Measurements from ENCODE around the gene CDPF1. TPM values are rescaled to one million over a fixed set of nuclear protein-coding genes. Genes with fewer than 3 reads are reported as not detected.

Gene CDPF1
- total RNA-seq, 5 donors from 2014 or later (not counting 1 experiment from before 2014, with no cell fraction given) = 5.8 to 15.3 (median 11.5) TPM

GRCh38 chr22:46247443-46247975, 2.6 kb downstream of the CDPF1 start:
- Histone ChIP-seq H3K27ac (ENCODE audit: low read length) (no peak overlapping the region), H3K4me3 (ENCODE audit: control insufficient read depth in 1 of 2, extremely low read depth in 1 of 2, low read length in 1 of 2) (no peak overlapping the region), H3K36me3 (ENCODE audit: control insufficient read depth in 2 of 2, extremely low read depth in 1 of 2, insufficient read depth in 1 of 2, low read length in 1 of 2) (peaks cover 6 to 26% of the 10 kb centered on the region in 2 donors), H3K4me1 (ENCODE audit: control insufficient read depth in 1 of 2, extremely low read depth in 1 of 2, insufficient read depth in 2 of 2, low read length in 2 of 2) (peaks cover 2 to 26% of the 10 kb centered on the region in 2 experiments), H3K27me3 (replicated peaks in 1 of 2; ENCODE audit: control insufficient read depth in 2 of 2, extremely low read depth in 1 of 2, insufficient read depth in 2 of 2, low read length in 1 of 2) (no peaks in the 10 kb centered on the region), H3K9me3 (no peaks in the 10 kb centered on the region)
- ATAC-seq (replicated peaks in 1 of 4) (no peak), DNase-seq (no peak)
- whole genome bisulfite sequencing (ENCODE audit: insufficient coverage) = 100% methylated on average over 2 of the region's 2 CpGs
- no peaks in the 10 kb centered on the region for H3K27me3 Mint-ChIP-seq
- peaks cover 9% of the 10 kb centered on the region for H3K36me3 Mint-ChIP-seq
- H3K4me1 Mint-ChIP-seq = peaks cover 24 to 36% (median 24%) of the 10 kb centered on the region in 3 donors
- ChIA-PET POLR2A (no interaction called here), CTCF (no interaction called here)
- H3K27ac Mint-ChIP-seq = no peak overlapping the region
- H3K4me3 Mint-ChIP-seq = no peak overlapping the region
- no peaks in the 10 kb centered on the region for H3K9me3 Mint-ChIP-seq

GRCh38 chr22:46246178-46246577, 3.9 kb downstream of the CDPF1 start:
- Histone ChIP-seq H3K36me3 (ENCODE audit: control insufficient read depth in 2 of 2, extremely low read depth in 1 of 2, insufficient read depth in 1 of 2, low read length in 1 of 2) (peaks cover 6 to 26% of the 10 kb centered on the region in 2 donors), H3K27me3 (replicated peaks in 1 of 2; ENCODE audit: control insufficient read depth in 2 of 2, extremely low read depth in 1 of 2, insufficient read depth in 2 of 2, low read length in 1 of 2) (no peaks in the 10 kb centered on the region), H3K4me3 (ENCODE audit: control insufficient read depth in 1 of 2, extremely low read depth in 1 of 2, low read length in 1 of 2) (no peak overlapping the region), H3K4me1 (ENCODE audit: control insufficient read depth in 1 of 2, extremely low read depth in 1 of 2, insufficient read depth in 2 of 2, low read length in 2 of 2) (peaks cover under 1 to 24% of the 10 kb centered on the region in 2 experiments), H3K9me3 (no peaks in the 10 kb centered on the region), H3K27ac (ENCODE audit: low read length) (no peak overlapping the region)
- DNase-seq = no peak
- H3K27ac Mint-ChIP-seq = no peak overlapping the region
- no peaks in the 10 kb centered on the region for H3K27me3 Mint-ChIP-seq
- 97% methylated on average over 8 of the region's 10 CpGs for WGBS (ENCODE audit: insufficient coverage)
- peaks cover 9% of the 10 kb centered on the region for H3K36me3 Mint-ChIP-seq
- no peak for ATAC-seq (replicated peaks in 1 of 4)
- H3K4me1 Mint-ChIP-seq = peaks cover 13 to 28% (median 14%) of the 10 kb centered on the region in 3 donors
- no peak overlapping the region for H3K4me3 Mint-ChIP-seq
- POLR2A ChIA-PET = no interaction called here
- H3K9me3 Mint-ChIP-seq = no peaks in the 10 kb centered on the region
- CTCF ChIA-PET = no interaction called here

- H3K36me3 Mint-ChIP-seq = peaks cover 9% of the 10 kb centered on the region
- H3K9me3 ChIP-seq = no peaks in the 10 kb centered on the region
- no peak for DNase-seq
- WGBS (ENCODE audit: insufficient coverage) = 96% methylated on average over 13 of the region's 16 CpGs
- H3K27ac Mint-ChIP-seq = no peak overlapping the region
- H3K9me3 Mint-ChIP-seq = no peaks in the 10 kb centered on the region
- no peaks in the 10 kb centered on the region for H3K27me3 Mint-ChIP-seq
- POLR2A ChIA-PET = no interaction called here
- H3K27me3 ChIP-seq (replicated peaks in 1 of 2; ENCODE audit: control insufficient read depth in 2 of 2, extremely low read depth in 1 of 2, insufficient read depth in 2 of 2, low read length in 1 of 2) = no peaks in the 10 kb centered on the region
- CTCF ChIA-PET = no interaction called here
- peaks cover 2 to 22% of the 10 kb centered on the region in 2 experiments for H3K4me1 ChIP-seq (ENCODE audit: control insufficient read depth in 1 of 2, extremely low read depth in 1 of 2, insufficient read depth in 2 of 2, low read length in 2 of 2)
- H3K4me3 Mint-ChIP-seq = no peak overlapping the region
- H3K36me3 ChIP-seq (ENCODE audit: control insufficient read depth in 2 of 2, extremely low read depth in 1 of 2, insufficient read depth in 1 of 2, low read length in 1 of 2) = peaks cover 6 to 26% of the 10 kb centered on the region in 2 donors
- ATAC-seq (replicated peaks in 1 of 4) = no peak
- no peak overlapping the region for H3K4me3 ChIP-seq (ENCODE audit: control insufficient read depth in 1 of 2, extremely low read depth in 1 of 2, low read length in 1 of 2)
- peaks cover 15 to 23% (median 17%) of the 10 kb centered on the region in 3 donors for H3K4me1 Mint-ChIP-seq
- no peak overlapping the region for H3K27ac ChIP-seq (ENCODE audit: low read length)
Observed at GRCh38 chr22:46245511-46245910, 4.6 kb downstream of the CDPF1 start.

DNA sequence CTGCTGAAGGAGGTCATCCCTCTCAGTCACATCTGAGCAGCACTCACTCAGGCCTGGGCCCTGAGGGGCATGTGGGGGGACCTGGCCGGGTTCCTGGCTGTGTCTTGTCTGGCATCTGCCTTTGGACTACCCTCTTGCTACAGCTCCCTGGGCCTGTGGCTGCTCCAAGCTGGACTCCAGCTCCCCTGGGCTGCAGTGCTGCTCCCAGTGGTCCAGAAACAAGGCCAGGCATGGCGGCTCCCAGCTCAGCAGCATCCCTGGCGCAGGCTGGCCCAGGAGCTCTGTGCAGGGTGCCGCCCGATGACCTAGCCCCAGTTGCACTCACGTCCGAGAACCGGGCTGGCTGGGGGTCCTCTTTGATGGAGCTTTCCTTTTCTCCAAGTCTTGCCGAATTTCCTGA, 5.3 kb downstream of the CDPF1 start:
- no peaks in the 10 kb centered on the region for H3K27me3 Mint-ChIP-seq
- POLR2A ChIA-PET = no interaction called here
- H3K9me3 ChIP-seq = no peaks in the 10 kb centered on the region
- peaks cover 6 to 26% of the 10 kb centered on the region in 2 donors for H3K36me3 ChIP-seq (ENCODE audit: control insufficient read depth in 2 of 2, extremely low read depth in 1 of 2, insufficient read depth in 1 of 2, low read length in 1 of 2)
- H3K4me3 Mint-ChIP-seq = no peak overlapping the region
- no peak overlapping the region for H3K27ac ChIP-seq (ENCODE audit: low read length)
- peaks cover 22 to 30% (median 24%) of the 10 kb centered on the region in 3 donors for H3K4me1 Mint-ChIP-seq
- DNase-seq = no peak
- ATAC-seq (replicated peaks in 1 of 4) = no peak
- no peaks in the 10 kb centered on the region for H3K9me3 Mint-ChIP-seq
- H3K27me3 ChIP-seq (replicated peaks in 1 of 2; ENCODE audit: control insufficient read depth in 2 of 2, extremely low read depth in 1 of 2, insufficient read depth in 2 of 2, low read length in 1 of 2) = no peaks in the 10 kb centered on the region
- CTCF ChIA-PET = no interaction called here
- H3K36me3 Mint-ChIP-seq = peaks cover 9% of the 10 kb centered on the region
- peaks cover 9 to 29% of the 10 kb centered on the region in 2 experiments for H3K4me1 ChIP-seq (ENCODE audit: control insufficient read depth in 1 of 2, extremely low read depth in 1 of 2, insufficient read depth in 2 of 2, low read length in 2 of 2)
- H3K4me3 ChIP-seq (ENCODE audit: control insufficient read depth in 1 of 2, extremely low read depth in 1 of 2, low read length in 1 of 2) = no peak overlapping the region
- H3K27ac Mint-ChIP-seq = no peak overlapping the region
- WGBS (ENCODE audit: insufficient coverage) = 97% methylated on average over 9 of the region's 9 CpGs

- no peak for DNase-seq
- Mint-ChIP-seq H3K9me3 (no peaks in the 10 kb centered on the region), H3K27ac (no peak overlapping the region), H3K27me3 (no peaks in the 10 kb centered on the region), H3K36me3 (peaks cover 17% of the 10 kb centered on the region), H3K4me3 (no peak overlapping the region), H3K4me1 (peaks cover 22 to 23% (median 23%) of the 10 kb centered on the region in 3 donors)
- Histone ChIP-seq H3K27me3 (replicated peaks in 1 of 2; ENCODE audit: control insufficient read depth in 2 of 2, extremely low read depth in 1 of 2, insufficient read depth in 2 of 2, low read length in 1 of 2) (no peaks in the 10 kb centered on the region), H3K36me3 (ENCODE audit: control insufficient read depth in 2 of 2, extremely low read depth in 1 of 2, insufficient read depth in 1 of 2, low read length in 1 of 2) (peaks cover 6 to 23% of the 10 kb centered on the region in 2 donors), H3K4me3 (ENCODE audit: control insufficient read depth in 1 of 2, extremely low read depth in 1 of 2, low read length in 1 of 2) (no peak overlapping the region), H3K4me1 (ENCODE audit: control insufficient read depth in 1 of 2, extremely low read depth in 1 of 2, insufficient read depth in 2 of 2, low read length in 2 of 2) (peaks cover 14 to 22% of the 10 kb centered on the region in 2 experiments), H3K9me3 (no peaks in the 10 kb centered on the region), H3K27ac (ENCODE audit: low read length) (no peak overlapping the region)
- CTCF ChIA-PET = no interaction called here
- POLR2A ChIA-PET = no interaction called here
- WGBS (ENCODE audit: insufficient coverage) = 97% methylated on average over 9 of the region's 10 CpGs
- ATAC-seq (replicated peaks in 1 of 4) = no peak
Observed at GRCh38 chr22:46242076-46242475, 8.0 kb downstream of the CDPF1 start.

DNA sequence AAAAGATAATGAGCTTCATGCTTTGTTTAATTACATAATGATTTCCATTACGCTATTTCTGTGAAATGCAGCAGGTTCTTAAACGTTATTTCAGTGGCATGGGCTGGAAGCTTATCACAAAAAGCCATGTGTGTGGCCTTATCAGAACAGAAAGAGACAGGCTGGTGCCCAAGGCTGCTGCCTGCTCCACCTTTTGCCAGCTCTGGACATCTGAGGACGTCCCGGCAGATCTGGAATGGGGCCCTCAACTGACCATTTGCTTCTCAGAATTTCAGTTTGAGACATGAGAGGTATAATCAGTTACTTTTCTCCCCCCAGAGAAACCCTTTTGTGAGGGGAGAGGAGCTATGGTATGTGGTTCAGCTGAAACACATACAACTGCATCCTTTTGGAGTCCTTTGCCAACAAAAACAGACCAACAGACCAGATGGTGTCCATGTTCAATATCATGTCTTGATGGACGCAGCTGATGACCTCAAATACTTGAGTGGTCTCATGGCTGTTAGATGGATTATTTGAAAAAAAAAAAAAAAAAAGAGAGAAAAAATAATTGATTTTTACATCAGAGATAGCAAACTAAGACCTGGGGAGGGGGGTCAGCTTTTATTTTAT, 8.6 kb downstream of the CDPF1 start:
- H3K27me3 Mint-ChIP-seq = no peaks in the 10 kb centered on the region
- Histone ChIP-seq H3K4me1 (ENCODE audit: control insufficient read depth in 1 of 2, extremely low read depth in 1 of 2, insufficient read depth in 2 of 2, low read length in 2 of 2) (peaks cover 14 to 22% of the 10 kb centered on the region in 2 experiments), H3K36me3 (ENCODE audit: control insufficient read depth in 2 of 2, extremely low read depth in 1 of 2, insufficient read depth in 1 of 2, low read length in 1 of 2) (peaks cover 6 to 22% of the 10 kb centered on the region in 2 donors), H3K4me3 (ENCODE audit: control insufficient read depth in 1 of 2, extremely low read depth in 1 of 2, low read length in 1 of 2) (no peak overlapping the region), H3K27ac (ENCODE audit: low read length) (no peak overlapping the region), H3K9me3 (no peaks in the 10 kb centered on the region), H3K27me3 (replicated peaks in 1 of 2; ENCODE audit: control insufficient read depth in 2 of 2, extremely low read depth in 1 of 2, insufficient read depth in 2 of 2, low read length in 1 of 2) (no peaks in the 10 kb centered on the region)
- DNase-seq = no peak
- H3K27ac Mint-ChIP-seq = no peak overlapping the region
- no peak for ATAC-seq (replicated peaks in 1 of 4)
- H3K4me3 Mint-ChIP-seq = no peak overlapping the region
- H3K9me3 Mint-ChIP-seq = no peaks in the 10 kb centered on the region
- ChIA-PET POLR2A (interaction anchor here in 1 of 2 donors (0.6 kb wide), 1 partner anchor 98 kb away, joined by 6 read pairs; no protein-coding TSS in a partner anchor), CTCF (no interaction called here)
- WGBS (ENCODE audit: insufficient coverage) = 68% methylated on average over 2 of the region's 5 CpGs
- peaks cover 22% of the 10 kb centered on the region for H3K36me3 Mint-ChIP-seq
- H3K4me1 Mint-ChIP-seq = peaks cover 22% of the 10 kb centered on the region in 3 donors

All from T-cell (primary cell).